ENCODE data around the gene CDH23. TPM values are rescaled to one million over a fixed set of nuclear protein-coding genes. Genes with fewer than 3 reads are reported as not detected.
A peak's percentile ranks its signal among the peaks of the same experiment; 100 is the strongest.

The CDH23 gene
- total and polyA plus RNA-seq, 7 donors, result 1.00 to 3.8 (median 1.9) TPM

GRCh38 chr10:71571460-71572175, 174.9 kb downstream of the CDH23 start:
- intact Hi-C loops (cut with DNase I), result loop anchor here (2.0 to 5.0 kb wide), 3 partner anchors 177 to 257 kb away; no protein-coding TSS in a partner anchor
- H3K36me3 ChIP-seq (ENCODE audit: insufficient read depth in 1 of 2, low read depth in 1 of 2), result no peaks in the 10 kb centered on the region
- H3K9me3 ChIP-seq, result no peaks in the 10 kb centered on the region
- H3K4me3 ChIP-seq, result no peak overlapping the region
- H3K27me3 ChIP-seq (ENCODE audit: insufficient read depth in 3 of 3, low read length in 2 of 3), result no peaks in the 10 kb centered on the region
- TF ChIP-seq, protein P1, sequence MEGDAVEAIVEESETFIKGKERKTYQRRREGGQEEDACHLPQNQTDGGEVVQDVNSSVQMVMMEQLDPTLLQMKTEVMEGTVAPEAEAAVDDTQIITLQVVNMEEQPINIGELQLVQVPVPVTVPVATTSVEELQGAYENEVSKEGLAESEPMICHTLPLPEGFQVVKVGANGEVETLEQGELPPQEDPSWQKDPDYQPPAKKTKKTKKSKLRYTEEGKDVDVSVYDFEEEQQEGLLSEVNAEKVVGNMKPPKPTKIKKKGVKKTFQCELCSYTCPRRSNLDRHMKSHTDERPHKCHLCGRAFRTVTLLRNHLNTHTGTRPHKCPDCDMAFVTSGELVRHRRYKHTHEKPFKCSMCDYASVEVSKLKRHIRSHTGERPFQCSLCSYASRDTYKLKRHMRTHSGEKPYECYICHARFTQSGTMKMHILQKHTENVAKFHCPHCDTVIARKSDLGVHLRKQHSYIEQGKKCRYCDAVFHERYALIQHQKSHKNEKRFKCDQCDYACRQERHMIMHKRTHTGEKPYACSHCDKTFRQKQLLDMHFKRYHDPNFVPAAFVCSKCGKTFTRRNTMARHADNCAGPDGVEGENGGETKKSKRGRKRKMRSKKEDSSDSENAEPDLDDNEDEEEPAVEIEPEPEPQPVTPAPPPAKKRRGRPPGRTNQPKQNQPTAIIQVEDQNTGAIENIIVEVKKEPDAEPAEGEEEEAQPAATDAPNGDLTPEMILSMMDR (IDR thresholded peaks at IDR 0.05), result no peak
- WGBS, 3 donors, result 94 to 95% (median 94%) methylated on average over 15 of the region's 15 CpGs
- DNase-seq (peak in 1 of 2 donors; percentile 19), ATAC-seq (no peak)
- no peak overlapping the region for H3K27ac ChIP-seq
- H3K4me1 ChIP-seq, result peaks cover 12% of the 10 kb centered on the region

GRCh38 chr10:71572962-71573361, 176.2 kb downstream of the CDH23 start:
- Histone ChIP-seq H3K4me3 (no peak overlapping the region), H3K4me1 (peaks cover 12% of the 10 kb centered on the region), H3K36me3 (ENCODE audit: insufficient read depth in 1 of 2, low read depth in 1 of 2) (no peaks in the 10 kb centered on the region), H3K27ac (no peak overlapping the region), H3K9me3 (no peaks in the 10 kb centered on the region), H3K27me3 (ENCODE audit: insufficient read depth in 3 of 3, low read length in 2 of 3) (peaks cover 0 to 3% (median 0%) of the 10 kb centered on the region in 3 donors)
- TF ChIP-seq, protein P1 (IDR thresholded peaks at IDR 0.05), result no peak
- intact Hi-C loops (cut with DNase I), result loop anchor here in 1 of 2 donors (5.0 kb wide), 1 partner anchor 181 kb away; no protein-coding TSS in a partner anchor
- no peak for ATAC-seq
- WGBS, 3 donors, result 79 to 85% (median 83%) methylated on average over 8 of the region's 8 CpGs
- peak in 1 of 2 donors; percentile 5 for DNase-seq

- peaks cover 0 to 3% (median 3%) of the 10 kb centered on the region in 3 donors for H3K27me3 ChIP-seq (ENCODE audit: insufficient read depth in 3 of 3, low read length in 2 of 3)
- intact Hi-C loops (cut with DNase I), result loop anchor here in 1 of 2 donors (5.0 kb wide), 1 partner anchor 182 kb away; no protein-coding TSS in a partner anchor
- no peaks in the 10 kb centered on the region for H3K9me3 ChIP-seq
- TF ChIP-seq, protein P1 (IDR thresholded peaks at IDR 0.05), result no peak
- no peak overlapping the region for H3K27ac ChIP-seq
- 94 to 96% (median 94%) methylated on average over 22 of the region's 22 CpGs for WGBS, 3 donors
- DNase-seq, result no peak
- H3K4me3 ChIP-seq, result no peak overlapping the region
- no peaks in the 10 kb centered on the region for H3K36me3 ChIP-seq (ENCODE audit: insufficient read depth in 1 of 2, low read depth in 1 of 2)
- no peak for ATAC-seq
- peaks cover 12% of the 10 kb centered on the region for H3K4me1 ChIP-seq
Observed at GRCh38 chr10:71573562-71574518, 177.1 kb downstream of the CDH23 start.

DNA sequence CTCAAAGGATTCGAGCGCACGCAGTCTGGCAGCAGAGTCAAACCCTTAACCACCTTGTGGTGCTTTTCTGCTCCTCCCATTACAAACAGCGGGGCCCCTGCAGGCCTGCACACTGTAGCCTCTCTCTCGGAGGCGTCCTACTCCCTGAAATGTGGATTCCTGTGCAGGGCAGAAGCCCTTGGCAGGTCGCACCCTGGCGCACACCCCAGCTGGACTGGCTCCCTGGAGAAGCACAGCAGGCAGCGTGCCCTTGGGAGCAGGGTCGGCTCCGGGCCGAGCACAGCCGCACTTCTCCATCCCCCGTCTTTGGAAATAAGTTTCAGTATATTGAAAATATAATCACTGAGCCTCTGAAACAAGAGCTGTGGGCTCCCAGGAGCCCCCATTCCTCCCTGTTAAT, 178.7 kb downstream of the CDH23 start:
- Histone ChIP-seq H3K27ac (no peak overlapping the region), H3K36me3 (ENCODE audit: insufficient read depth in 1 of 2, low read depth in 1 of 2) (no peaks in the 10 kb centered on the region), H3K27me3 (ENCODE audit: insufficient read depth in 3 of 3, low read length in 2 of 3) (peaks cover 0 to 4% (median 3%) of the 10 kb centered on the region in 3 donors), H3K4me3 (no peak overlapping the region), H3K4me1 (peaks cover 12% of the 10 kb centered on the region), H3K9me3 (no peaks in the 10 kb centered on the region)
- TF ChIP-seq, protein P1 (IDR thresholded peaks at IDR 0.05), result no peak
- DNase-seq, result peak; percentile 46 to 69
- intact Hi-C loops (cut with DNase I), result no loop called here
- peak; percentile 66 to 86 (median 76) for ATAC-seq
- 23 to 31% (median 26%) methylated on average over 14 of the region's 14 CpGs for WGBS, 3 donors

Data from psoas muscle (tissue), 8 donors.